ENCODE data around the gene TSPAN17. TPM values are rescaled to one million over a fixed set of nuclear protein-coding genes. Genes with fewer than 3 reads are reported as not detected.
A peak's percentile ranks its signal among the peaks of the same experiment; 100 is the strongest.

The TSPAN17 gene
- total and polyA plus RNA-seq, 2 donors (not counting 1 experiment from before 2014, with no cell fraction given) = 34.8 to 35.2 TPM

GRCh38 chr5:176658007-176658599 is 10.8 kb downstream of the TSPAN17 start:
- Histone ChIP-seq H3K4me1 (ENCODE audit: control insufficient read depth, extremely low read depth, insufficient read depth, low read length) (peaks cover 2% of the 10 kb centered on the region), H3K4me2 (ENCODE audit: extremely low read depth, insufficient read depth, low read length) (peak overlapping the region; percentile 8), H3K9me3 (ENCODE audit: control insufficient read depth, insufficient read depth, low read depth, low read length) (no peaks in the 10 kb centered on the region), H3K27me3 (ENCODE audit: control insufficient read depth, insufficient read depth, low read length) (no peaks in the 10 kb centered on the region), H4K20me1 (ENCODE audit: control insufficient read depth, extremely low read depth, insufficient read depth, low read length) (no peaks in the 10 kb centered on the region), H3K27ac (ENCODE audit: insufficient read depth, low read length) (no peak overlapping the region), H3K9ac (ENCODE audit: insufficient read depth, low read length) (no peak overlapping the region), H3K79me2 (ENCODE audit: control insufficient read depth, insufficient read depth, low read length) (no peaks in the 10 kb centered on the region), H2AFZ (ENCODE audit: low read length) (no peak overlapping the region), H3K4me3 (replicated peaks in 1 of 4; ENCODE audit: control extremely low read depth in 1 of 4, insufficient read depth in 1 of 4, low read depth in 3 of 4, low read length in 4 of 4) (no peak overlapping the region), H3K36me3 (ENCODE audit: control insufficient read depth, insufficient read depth, low read length) (peaks cover 2% of the 10 kb centered on the region)
- DNase-seq (ENCODE audit: low read depth in 2 of 2) = peak; percentile 48 to 68
- TF ChIP-seq EZH2 (IDR thresholded peaks at IDR 0.05; ENCODE audit: low read length, missing control alignments) (no peak), CTCF (conservative IDR thresholded peaks at IDR 0.05 in 1 of 2, IDR thresholded peaks at IDR 0.05 in 1 of 2; ENCODE audit: low read depth in 1 of 2, low read length in 2 of 2) (peak; percentile 81 to 89)

- Histone ChIP-seq H3K4me2 (ENCODE audit: extremely low read depth, insufficient read depth, low read length) (peak overlapping the region; percentile 68), H3K4me3 (replicated peaks in 1 of 4; ENCODE audit: control extremely low read depth in 1 of 4, insufficient read depth in 1 of 4, low read depth in 3 of 4, low read length in 4 of 4) (no peak overlapping the region), H3K27ac (ENCODE audit: insufficient read depth, low read length) (no peak overlapping the region), H2AFZ (ENCODE audit: low read length) (peak overlapping the region; percentile 20), H3K79me2 (ENCODE audit: control insufficient read depth, insufficient read depth, low read length) (no peaks in the 10 kb centered on the region), H3K27me3 (ENCODE audit: control insufficient read depth, insufficient read depth, low read length) (peaks cover under 1% of the 10 kb centered on the region), H3K36me3 (ENCODE audit: control insufficient read depth, insufficient read depth, low read length) (peaks cover 2% of the 10 kb centered on the region), H4K20me1 (ENCODE audit: control insufficient read depth, extremely low read depth, insufficient read depth, low read length) (no peaks in the 10 kb centered on the region), H3K9me3 (ENCODE audit: control insufficient read depth, insufficient read depth, low read depth, low read length) (no peaks in the 10 kb centered on the region), H3K9ac (ENCODE audit: insufficient read depth, low read length) (no peak overlapping the region), H3K4me1 (ENCODE audit: control insufficient read depth, extremely low read depth, insufficient read depth, low read length) (peaks cover 2% of the 10 kb centered on the region)
- TF ChIP-seq CTCF (conservative IDR thresholded peaks at IDR 0.05 in 1 of 2, IDR thresholded peaks at IDR 0.05 in 1 of 2; ENCODE audit: low read depth in 1 of 2, low read length in 2 of 2) (no peak), EZH2 (IDR thresholded peaks at IDR 0.05; ENCODE audit: low read length, missing control alignments) (no peak)
- peak; percentile 19 to 31 for DNase-seq (ENCODE audit: low read depth in 2 of 2)
Observed at GRCh38 chr5:176658817-176659511, 11.7 kb downstream of the TSPAN17 start.

- H3K4me3 ChIP-seq (replicated peaks in 1 of 4; ENCODE audit: control extremely low read depth in 1 of 4, insufficient read depth in 1 of 4, low read depth in 3 of 4, low read length in 4 of 4) = no peak overlapping the region
- no peak for DNase-seq (ENCODE audit: low read depth in 2 of 2)
- no peaks in the 10 kb centered on the region for H4K20me1 ChIP-seq (ENCODE audit: control insufficient read depth, extremely low read depth, insufficient read depth, low read length)
- no peak overlapping the region for H3K9ac ChIP-seq (ENCODE audit: insufficient read depth, low read length)
- no peaks in the 10 kb centered on the region for H3K79me2 ChIP-seq (ENCODE audit: control insufficient read depth, insufficient read depth, low read length)
- H2AFZ ChIP-seq (ENCODE audit: low read length) = no peak overlapping the region
- peaks cover 2% of the 10 kb centered on the region for H3K27me3 ChIP-seq (ENCODE audit: control insufficient read depth, insufficient read depth, low read length)
- TF ChIP-seq CTCF (conservative IDR thresholded peaks at IDR 0.05 in 1 of 2, IDR thresholded peaks at IDR 0.05 in 1 of 2; ENCODE audit: low read depth in 1 of 2, low read length in 2 of 2) (no peak), EZH2 (IDR thresholded peaks at IDR 0.05; ENCODE audit: low read length, missing control alignments) (no peak)
- peaks cover 2% of the 10 kb centered on the region for H3K4me1 ChIP-seq (ENCODE audit: control insufficient read depth, extremely low read depth, insufficient read depth, low read length)
- no peak overlapping the region for H3K27ac ChIP-seq (ENCODE audit: insufficient read depth, low read length)
- H3K9me3 ChIP-seq (ENCODE audit: control insufficient read depth, insufficient read depth, low read depth, low read length) = no peaks in the 10 kb centered on the region
- H3K36me3 ChIP-seq (ENCODE audit: control insufficient read depth, insufficient read depth, low read length) = peaks cover 2% of the 10 kb centered on the region
- no peak overlapping the region for H3K4me2 ChIP-seq (ENCODE audit: extremely low read depth, insufficient read depth, low read length)
Observed at GRCh38 chr5:176659512-176659839, 12.2 kb downstream of the TSPAN17 start.

Data from fibroblast of lung (primary cell).